ENCODE measurements around the gene LIN54. TPM values are rescaled to one million over a fixed set of nuclear protein-coding genes. Genes with fewer than 3 reads are reported as not detected.

The LIN54 gene
- polyA plus RNA-seq, 1 of the 3 experiments (the other 2 are of a cell fraction) = 6.4 TPM

GRCh38 chr4:82984459-82984858, 26.2 kb downstream of the LIN54 start:
- Histone ChIP-seq H3K4me2 (no peak overlapping the region), H3K36me3 (replicated peaks in 1 of 2; ENCODE audit: control insufficient read depth in 1 of 2, insufficient read depth in 2 of 2, low read length in 1 of 2) (no peaks in the 10 kb centered on the region), H3K27ac (ENCODE audit: low read depth in 2 of 2, low read length in 1 of 2) (peak overlapping the region; percentile 53 to 55; a peak in 3 of 4 replicates), H3K27me3 (ENCODE audit: insufficient read depth) (no peaks in the 10 kb centered on the region), H2AFZ (ENCODE audit: low read depth) (no peak overlapping the region), H3K9me2 (no peaks in the 10 kb centered on the region), H4K20me1 (ENCODE audit: insufficient read depth) (peaks cover 5% of the 10 kb centered on the region; the same call in 1 of the 2 replicates), H3F3A (replicated peaks; ENCODE audit: insufficient read depth) (peaks cover 29% of the 10 kb centered on the region), H3K79me2 (ENCODE audit: insufficient read depth) (peaks cover 48% of the 10 kb centered on the region), H3K9me3 (no peaks in the 10 kb centered on the region), H3K4me3 (ENCODE audit: low read depth in 2 of 2, low read length in 1 of 2) (no peak overlapping the region), H3K4me1 (ENCODE audit: control insufficient read depth in 1 of 2, insufficient read depth in 2 of 2, low read depth in 1 of 2, low read length in 1 of 2) (peaks cover 3 to 6% of the 10 kb centered on the region in 2 experiments; a peak in 2 of 4 replicates), H3K9ac (no peak overlapping the region)
- ChIA-PET CTCF (no interaction called here), POLR2A (no interaction called here)
- no peak for DNase-seq
- TF ChIP-seq RFX5 (IDR thresholded peaks at IDR 0.05; ENCODE audit: low read length) (peak; percentile 71), FOSL2 (IDR thresholded peaks at IDR 0.05; ENCODE audit: borderline replicate concordance, low read depth) (no peak), TCF12 (IDR thresholded peaks at IDR 0.05) (0 out of 2 replicates have a peak, but pooled peaks have one; percentile 0), TAF1 (IDR thresholded peaks at IDR 0.05; ENCODE audit: borderline replicate concordance, low read depth, low read length) (0 out of 2 replicates have a peak, but pooled peaks have one; percentile 13)
- 82% methylated on average over 4 of the region's 4 CpGs for WGBS (ENCODE audit: low lambda C conversion rate)

DNA sequence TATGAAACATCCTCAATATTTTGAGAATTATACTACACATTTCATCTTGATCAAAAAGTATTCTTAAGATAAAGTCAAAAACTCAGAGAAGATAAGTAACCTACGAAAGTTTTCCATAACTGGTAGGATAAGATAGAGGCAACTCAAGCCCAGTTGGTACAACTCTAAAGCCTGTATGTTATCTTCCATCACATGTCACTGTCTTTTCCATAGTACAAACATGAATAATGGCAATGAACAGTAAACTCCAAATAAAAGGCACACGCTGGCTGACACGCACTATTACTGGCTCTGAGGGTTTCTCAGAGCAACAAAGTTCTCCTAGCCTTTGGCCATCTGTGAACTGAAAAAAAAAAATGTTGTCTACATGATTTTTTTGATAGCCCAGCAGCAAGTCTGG, 27.2 kb downstream of the LIN54 start:
- Histone ChIP-seq H3K4me3 (ENCODE audit: low read depth in 2 of 2, low read length in 1 of 2) (no peak overlapping the region), H4K20me1 (ENCODE audit: insufficient read depth) (peaks cover 5% of the 10 kb centered on the region; the same call in 1 of the 2 replicates), H3K79me2 (ENCODE audit: insufficient read depth) (peaks cover 48% of the 10 kb centered on the region), H3K27me3 (ENCODE audit: insufficient read depth) (no peaks in the 10 kb centered on the region), H3K9me3 (no peaks in the 10 kb centered on the region), H3F3A (replicated peaks; ENCODE audit: insufficient read depth) (peaks cover 19% of the 10 kb centered on the region), H3K4me2 (no peak overlapping the region), H3K27ac (ENCODE audit: low read depth in 2 of 2, low read length in 1 of 2) (peak overlapping the region in 1 of 2 experiments; percentile 55; a peak in 1 of 4 replicates), H3K36me3 (replicated peaks in 1 of 2; ENCODE audit: control insufficient read depth in 1 of 2, insufficient read depth in 2 of 2, low read length in 1 of 2) (no peaks in the 10 kb centered on the region), H2AFZ (ENCODE audit: low read depth) (no peak overlapping the region), H3K9me2 (no peaks in the 10 kb centered on the region), H3K4me1 (ENCODE audit: control insufficient read depth in 1 of 2, insufficient read depth in 2 of 2, low read depth in 1 of 2, low read length in 1 of 2) (peaks cover 0 to 3% of the 10 kb centered on the region in 2 experiments; a peak in 1 of 4 replicates), H3K9ac (no peak overlapping the region)
- TF ChIP-seq JUND (IDR thresholded peaks at IDR 0.05) (no peak), ELF1 (IDR thresholded peaks at IDR 0.05) (no peak), EZH2phosphoT487 (IDR thresholded peaks at IDR 0.05; ENCODE audit: borderline replicate concordance, low read depth) (no peak), MXI1 (IDR thresholded peaks at IDR 0.05; ENCODE audit: low read depth, low read length) (no peak), EP300 (IDR thresholded peaks at IDR 0.05; ENCODE audit: borderline replicate concordance in 1 of 2, low read depth in 1 of 2, low read length in 1 of 2) (no peak), CTCF (IDR thresholded peaks at IDR 0.05) (no peak), NFIC (IDR thresholded peaks at IDR 0.05; ENCODE audit: borderline replicate concordance) (no peak), MEF2A (IDR thresholded peaks at IDR 0.05; ENCODE audit: borderline replicate concordance, low read depth) (no peak), TAF1 (IDR thresholded peaks at IDR 0.05; ENCODE audit: borderline replicate concordance, low read depth, low read length) (no peak), TCF12 (IDR thresholded peaks at IDR 0.05) (no peak)
- TF ChIP-seq, protein P1, sequence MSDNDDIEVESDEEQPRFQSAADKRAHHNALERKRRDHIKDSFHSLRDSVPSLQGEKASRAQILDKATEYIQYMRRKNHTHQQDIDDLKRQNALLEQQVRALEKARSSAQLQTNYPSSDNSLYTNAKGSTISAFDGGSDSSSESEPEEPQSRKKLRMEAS (IDR thresholded peaks at IDR 0.05; ENCODE audit: low read depth) = no peak
- TF ChIP-seq, protein P2, sequence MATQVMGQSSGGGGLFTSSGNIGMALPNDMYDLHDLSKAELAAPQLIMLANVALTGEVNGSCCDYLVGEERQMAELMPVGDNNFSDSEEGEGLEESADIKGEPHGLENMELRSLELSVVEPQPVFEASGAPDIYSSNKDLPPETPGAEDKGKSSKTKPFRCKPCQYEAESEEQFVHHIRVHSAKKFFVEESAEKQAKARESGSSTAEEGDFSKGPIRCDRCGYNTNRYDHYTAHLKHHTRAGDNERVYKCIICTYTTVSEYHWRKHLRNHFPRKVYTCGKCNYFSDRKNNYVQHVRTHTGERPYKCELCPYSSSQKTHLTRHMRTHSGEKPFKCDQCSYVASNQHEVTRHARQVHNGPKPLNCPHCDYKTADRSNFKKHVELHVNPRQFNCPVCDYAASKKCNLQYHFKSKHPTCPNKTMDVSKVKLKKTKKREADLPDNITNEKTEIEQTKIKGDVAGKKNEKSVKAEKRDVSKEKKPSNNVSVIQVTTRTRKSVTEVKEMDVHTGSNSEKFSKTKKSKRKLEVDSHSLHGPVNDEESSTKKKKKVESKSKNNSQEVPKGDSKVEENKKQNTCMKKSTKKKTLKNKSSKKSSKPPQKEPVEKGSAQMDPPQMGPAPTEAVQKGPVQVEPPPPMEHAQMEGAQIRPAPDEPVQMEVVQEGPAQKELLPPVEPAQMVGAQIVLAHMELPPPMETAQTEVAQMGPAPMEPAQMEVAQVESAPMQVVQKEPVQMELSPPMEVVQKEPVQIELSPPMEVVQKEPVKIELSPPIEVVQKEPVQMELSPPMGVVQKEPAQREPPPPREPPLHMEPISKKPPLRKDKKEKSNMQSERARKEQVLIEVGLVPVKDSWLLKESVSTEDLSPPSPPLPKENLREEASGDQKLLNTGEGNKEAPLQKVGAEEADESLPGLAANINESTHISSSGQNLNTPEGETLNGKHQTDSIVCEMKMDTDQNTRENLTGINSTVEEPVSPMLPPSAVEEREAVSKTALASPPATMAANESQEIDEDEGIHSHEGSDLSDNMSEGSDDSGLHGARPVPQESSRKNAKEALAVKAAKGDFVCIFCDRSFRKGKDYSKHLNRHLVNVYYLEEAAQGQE (IDR thresholded peaks at IDR 0.05; ENCODE audit: low read depth, low read length) = no peak
- TF ChIP-seq, protein P3, sequence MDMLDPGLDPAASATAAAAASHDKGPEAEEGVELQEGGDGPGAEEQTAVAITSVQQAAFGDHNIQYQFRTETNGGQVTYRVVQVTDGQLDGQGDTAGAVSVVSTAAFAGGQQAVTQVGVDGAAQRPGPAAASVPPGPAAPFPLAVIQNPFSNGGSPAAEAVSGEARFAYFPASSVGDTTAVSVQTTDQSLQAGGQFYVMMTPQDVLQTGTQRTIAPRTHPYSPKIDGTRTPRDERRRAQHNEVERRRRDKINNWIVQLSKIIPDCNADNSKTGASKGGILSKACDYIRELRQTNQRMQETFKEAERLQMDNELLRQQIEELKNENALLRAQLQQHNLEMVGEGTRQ (IDR thresholded peaks at IDR 0.05; ENCODE audit: borderline replicate concordance, low read depth, low read length) = no peak
- CTCF ChIA-PET = no interaction called here
- POLR2A ChIA-PET = no interaction called here
- WGBS (ENCODE audit: low lambda C conversion rate) = 95% methylated on average over 3 of the region's 3 CpGs
- DNase-seq = no peak
